Endometrial microvascular endothelial cells (primary cell): ENCODE results near the gene COX4I2. TPM values are rescaled to one million over a fixed set of nuclear protein-coding genes. Genes with fewer than 3 reads are reported as not detected.

ENCODE experiments used
- in situ Hi-C: cut with HindIII; loops from 2 replicates; pipeline ENCODE4 v1.10.0; 2017; ENCODE audit warnings: low sequenced_read_pairs, low pct_unique_long_range_greater_than_20kb; ENCODE audit errors: inconsistent ontology term
- total RNA-seq: library from RNA; depleted of rRNA; stranded (reverse); fragments of >200 nt; gene quantifications from one replicate; pipeline ENCODE4 v1.2.3, GENCODE V29; 2015; ENCODE audit errors: inconsistent ontology term

COX4I2 gene
- total RNA-seq, 1 donor from 2014 or later = not detected

DNA sequence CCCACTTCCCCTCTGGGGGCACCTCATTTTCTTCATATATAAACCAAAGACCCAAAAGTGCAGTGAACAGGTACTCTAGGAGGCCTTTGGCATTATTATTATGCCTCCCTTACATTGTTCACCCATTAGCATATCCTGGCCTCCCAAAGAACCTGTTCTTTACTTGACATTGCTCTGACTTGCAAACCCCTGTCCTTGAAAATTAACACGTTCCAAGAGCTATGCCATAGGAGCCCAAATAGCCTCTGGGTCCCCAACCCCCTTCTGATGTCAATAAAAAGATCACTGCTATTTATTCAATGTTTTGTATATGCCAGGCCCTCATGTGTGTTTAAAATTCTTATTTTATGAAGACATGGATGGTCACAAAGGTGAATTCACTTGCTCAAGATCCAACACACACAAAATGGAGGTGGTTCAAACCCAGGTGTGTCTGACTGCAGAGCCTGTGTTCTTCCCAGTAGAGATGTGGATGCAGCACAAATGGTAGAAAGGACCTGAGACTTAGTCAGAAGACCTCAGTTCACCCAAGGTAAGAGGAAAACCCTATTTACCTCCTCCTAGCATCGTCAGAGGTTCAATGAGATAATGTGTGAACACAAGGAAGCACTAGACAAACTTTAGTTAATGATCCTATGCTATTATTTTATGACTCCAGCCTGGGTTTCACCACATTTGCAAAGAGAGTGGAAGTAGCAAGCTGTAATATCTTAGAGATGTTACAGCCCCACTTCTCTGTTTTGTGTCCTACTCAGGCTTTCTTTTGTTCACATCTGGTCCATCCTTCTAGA lies 48.3 kb downstream of the COX4I2 start:
- in situ Hi-C loops = no loop called here

DNA sequence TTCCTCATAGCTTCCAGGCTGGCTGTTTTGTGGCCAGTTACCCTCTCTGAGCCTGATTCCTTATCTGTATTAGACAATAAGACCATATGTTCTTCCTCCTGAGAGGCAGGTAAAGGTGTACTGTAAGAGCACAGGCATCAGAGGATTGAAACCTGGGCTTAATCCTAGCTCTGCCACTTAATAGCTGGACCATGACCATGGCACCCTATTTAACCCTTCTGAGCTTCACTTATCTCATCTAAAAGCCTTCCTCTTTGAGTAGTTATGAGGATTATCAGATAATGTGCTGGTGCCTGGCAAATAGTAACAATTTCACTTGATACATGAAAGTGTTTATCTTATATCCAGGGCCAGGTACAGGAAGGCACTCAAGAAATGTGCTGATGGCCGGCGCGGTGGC lies 50.1 kb downstream of the COX4I2 start:
- in situ Hi-C loops = no loop called here

DNA sequence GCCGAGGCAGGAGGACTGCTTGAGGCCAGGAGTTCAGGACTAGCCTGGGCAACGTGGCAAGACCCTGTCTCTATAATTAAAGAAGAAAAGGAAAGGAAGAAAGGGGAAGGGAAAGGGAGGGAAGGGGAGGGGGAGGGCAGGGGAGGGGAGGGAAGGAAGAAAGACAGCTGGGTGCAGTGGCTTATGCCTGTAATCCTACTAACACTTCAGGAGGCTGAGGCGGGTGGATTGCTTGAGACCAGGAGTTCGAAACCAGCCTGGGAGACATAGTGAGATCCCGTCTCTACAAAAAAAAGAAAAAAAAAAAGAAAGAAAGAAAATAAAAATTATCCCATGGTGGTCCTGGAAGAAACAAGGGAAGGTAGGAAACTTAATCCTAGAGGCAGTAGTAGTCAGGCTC lies 51.4 kb downstream of the COX4I2 start:
- in situ Hi-C loops = no loop called here

DNA sequence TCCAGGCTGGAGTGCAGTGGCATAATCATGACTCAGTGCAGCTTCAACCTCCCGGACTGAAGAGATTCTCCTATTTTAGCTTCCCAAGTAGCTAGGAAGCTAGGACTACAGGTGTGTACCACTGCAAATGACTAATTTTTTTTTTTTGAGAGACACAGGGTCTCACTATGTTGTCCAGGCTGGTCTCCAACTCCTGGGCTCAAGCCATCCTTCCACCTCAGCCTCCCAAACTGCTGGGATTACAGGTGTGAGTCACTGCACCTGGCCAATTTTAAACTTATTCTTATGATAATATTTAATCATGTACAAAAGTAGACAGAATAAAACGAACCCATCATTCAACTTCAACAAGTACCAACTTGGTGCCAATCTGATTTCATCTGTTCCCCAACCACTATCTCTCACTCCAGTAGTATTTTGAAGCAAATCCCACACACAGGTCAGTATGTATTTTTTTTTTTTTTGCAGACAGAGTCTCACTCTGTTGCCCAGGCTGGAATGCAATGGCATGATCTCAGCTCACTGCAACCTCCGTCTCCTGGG lies 52.5 kb downstream of the COX4I2 start:
- in situ Hi-C loops = no loop called here

DNA sequence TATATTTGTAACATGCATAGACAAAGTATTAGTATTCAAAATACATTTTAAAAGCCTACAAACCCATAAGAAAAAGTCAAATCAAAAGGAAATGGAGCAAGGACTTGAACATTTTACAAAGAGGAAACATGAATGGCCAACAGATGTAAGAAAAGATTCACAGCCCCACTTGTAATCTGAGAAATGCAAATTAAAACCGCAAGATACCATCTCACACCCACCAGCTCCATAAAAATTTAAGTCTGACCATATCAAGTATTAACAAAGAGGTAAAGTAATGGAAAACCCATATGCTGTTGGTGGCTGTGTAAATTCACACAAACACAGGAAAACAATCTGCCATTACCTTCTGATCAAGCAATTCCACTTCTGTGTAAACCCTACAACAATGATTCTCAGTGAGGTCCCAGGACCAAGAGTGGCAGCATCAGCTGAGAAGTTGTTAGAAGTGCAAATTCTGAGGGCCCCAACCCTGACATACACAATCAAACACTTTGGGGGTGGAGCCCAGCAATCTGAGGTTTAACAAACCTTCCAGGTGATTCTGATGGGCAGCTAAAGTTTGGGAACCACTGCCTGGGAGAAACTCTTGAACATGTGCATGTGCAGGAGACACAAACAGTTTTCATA lies 54.0 kb downstream of the COX4I2 start:
- in situ Hi-C loops = no loop called here

DNA sequence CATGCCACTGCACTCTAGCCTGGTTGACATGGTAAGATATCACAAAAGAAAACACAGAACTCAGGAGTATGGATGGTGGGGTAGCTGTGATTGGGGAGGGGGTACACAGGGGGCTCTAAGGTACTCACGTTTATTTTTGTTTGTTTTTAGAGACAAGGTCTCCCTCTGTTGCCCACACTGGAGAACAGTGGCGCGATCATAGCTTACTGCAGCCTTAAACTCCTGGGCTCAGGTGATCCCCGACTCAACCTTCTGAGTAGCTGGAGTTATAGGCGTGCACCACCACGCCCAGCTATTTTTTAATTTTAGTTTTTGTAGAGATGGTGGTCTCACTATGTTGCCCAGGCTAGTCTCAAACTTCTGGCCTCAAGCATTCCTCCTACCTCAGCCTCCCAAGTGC lies 55.7 kb downstream of the COX4I2 start:
- in situ Hi-C loops = no loop called here

DNA sequence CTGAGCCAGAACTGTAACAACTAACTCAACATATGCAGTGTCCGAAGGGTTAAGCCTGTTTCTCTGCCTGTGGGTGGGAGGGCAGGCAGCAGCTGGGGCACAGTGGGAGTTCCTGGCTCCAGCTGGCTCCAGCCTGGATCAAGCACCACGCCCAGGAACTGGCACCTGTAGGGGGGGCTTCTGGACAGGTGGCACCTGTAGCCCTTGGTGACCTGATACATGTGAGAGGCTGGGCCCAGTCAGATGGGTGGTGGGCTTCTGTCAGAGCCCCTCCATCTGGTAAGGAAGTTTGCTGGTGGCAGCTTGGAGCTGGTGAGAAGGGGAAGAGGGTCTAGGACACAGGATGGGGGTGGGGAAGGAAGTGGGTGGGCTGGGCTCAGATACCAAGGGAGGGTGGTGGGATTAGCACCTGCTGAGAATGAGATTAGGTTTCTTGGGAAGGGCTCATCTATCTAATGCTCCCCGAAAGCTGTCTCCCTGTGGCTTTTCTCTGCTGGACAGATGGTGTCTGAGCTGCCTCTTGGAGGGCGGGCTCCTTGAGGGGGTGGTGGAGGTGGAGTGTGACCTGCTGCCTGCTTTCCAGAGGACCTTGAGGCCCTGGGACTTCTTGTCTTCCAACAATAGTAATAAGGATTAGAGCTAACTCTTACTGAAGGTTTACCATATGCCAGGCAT lies 56.4 kb downstream of the COX4I2 start:
- in situ Hi-C loops = no loop called here

Other genes with a start within 250 kb of the COX4I2 start
- not detected for gene DEFB119, start 247.3 kb upstream of the COX4I2 start, total RNA-seq
- gene DEFB121, start 231.7 kb upstream of the COX4I2 start, total RNA-seq = not detected
- not detected for gene DEFB123, start 197.3 kb upstream of the COX4I2 start, total RNA-seq
- not detected for gene DEFB124, start 162.8 kb upstream of the COX4I2 start, total RNA-seq
- not detected for gene REM1, start 162.6 kb upstream of the COX4I2 start, total RNA-seq
- 91.8 TPM for gene HM13, start 123.5 kb upstream of the COX4I2 start, total RNA-seq
- gene ID1, start 32.6 kb upstream of the COX4I2 start, total RNA-seq = 279 TPM
- 169 TPM for gene BCL2L1, start 85.0 kb downstream of the COX4I2 start, total RNA-seq
- gene TPX2, start 101.4 kb downstream of the COX4I2 start, total RNA-seq = 118 TPM
- gene MYLK2, start 181.4 kb downstream of the COX4I2 start, total RNA-seq = 1.0 TPM
- not detected for gene FOXS1, start 207.7 kb downstream of the COX4I2 start, total RNA-seq
- not detected for gene DUSP15, start 232.6 kb downstream of the COX4I2 start, total RNA-seq
- not detected for gene TTLL9, start 232.7 kb downstream of the COX4I2 start, total RNA-seq